ENCODE results near the gene ZNF714.
"Not testable (repeated sequence)": the region's sequence is repeated elsewhere in the genome, so short reads cannot be mapped to it uniquely, and the experiment has no call there.

The ZNF714 gene

GRCh38 chr19:21130097-21130775 is 48.2 kb downstream of the ZNF714 start:
- no peak for DNase-seq (ENCODE audit: low spot score)

- no peak for DNase-seq (ENCODE audit: low spot score)
These were observed 51.6 kb downstream of the ZNF714 start for GRCh38 chr19:21133633-21134032.

GRCh38 chr19:21134934-21135366 is 52.9 kb downstream of the ZNF714 start:
- DNase-seq (ENCODE audit: low spot score): no peak

- no peak for DNase-seq (ENCODE audit: low spot score)
These were observed 53.4 kb downstream of the ZNF714 start for GRCh38 chr19:21135433-21135832.

GRCh38 chr19:21138130-21138529 is 56.1 kb downstream of the ZNF714 start:
- no peak for DNase-seq (ENCODE audit: low spot score)

GRCh38 chr19:21141006-21141405 is 59.0 kb downstream of the ZNF714 start:
- not testable (repeated sequence) for DNase-seq (ENCODE audit: low spot score)

- peak; percentile 95 for DNase-seq (ENCODE audit: low spot score)
These were observed 59.9 kb downstream of the ZNF714 start, which contains the start of gene ZNF431 for GRCh38 chr19:21141787-21142464. TSS of gene ZNF431 (plus strand) at chr19:21142040. CDS start at chr19:21142184, 144 bp downstream.

- no peak for DNase-seq (ENCODE audit: low spot score)
These were observed 61.4 kb downstream of the ZNF714 start for GRCh38 chr19:21143428-21143827.

- no peak for DNase-seq (ENCODE audit: low spot score)
These were observed 61.9 kb downstream of the ZNF714 start for GRCh38 chr19:21143854-21144253.

- no peak for DNase-seq (ENCODE audit: low spot score)
These were observed 65.5 kb downstream of the ZNF714 start for GRCh38 chr19:21147540-21147939.

- no peak for DNase-seq (ENCODE audit: low spot score)
These were observed 66.7 kb downstream of the ZNF714 start for GRCh38 chr19:21148681-21149080.

- DNase-seq (ENCODE audit: low spot score): no peak
These were observed 67.9 kb downstream of the ZNF714 start for GRCh38 chr19:21149877-21150276.

GRCh38 chr19:21151460-21151859 is 69.5 kb downstream of the ZNF714 start:
- DNase-seq (ENCODE audit: low spot score): no peak

GRCh38 chr19:21158523-21159135 is 76.6 kb downstream of the ZNF714 start:
- DNase-seq (ENCODE audit: low spot score): no peak

GRCh38 chr19:21164541-21164940 is 82.5 kb downstream of the ZNF714 start:
- no peak for DNase-seq (ENCODE audit: low spot score)

GRCh38 chr19:21166436-21166835 is 84.4 kb downstream of the ZNF714 start:
- DNase-seq (ENCODE audit: low spot score): no peak

Data from ecto neural progenitor cell (in vitro differentiated cells).